HFF-Myc (cell line): ENCODE results near the gene PGLYRP4.

Experiments used
- DNase-seq: peaks from one replicate; pipeline ENCODE4 v3.0.0-alpha.2; 2011; ENCODE audit warnings: low read depth; ENCODE audit errors: extremely low read depth
- H3K4me3 ChIP-seq: replicated peaks from 2 replicates; pipeline ENCODE4 v1.5.1; 2011; ENCODE audit warnings: low read depth, mild to moderate bottlenecking, control low read depth, low read length
- CTCF ChIP-seq: IDR thresholded peaks from 2 replicates; pipeline ENCODE4 v1.5.1; 2012; ENCODE audit warnings: mild to moderate bottlenecking, low read depth, low read length, control low read depth; ENCODE audit errors: missing control alignments

Gene PGLYRP4

GRCh38 chr1:153313288-153313687 lies 35.4 kb downstream of the PGLYRP4 start:
- H3K4me3 ChIP-seq = no peak overlapping the region
- no peak for TF ChIP-seq CTCF
- no peak for DNase-seq

GRCh38 chr1:153312570-153313186 lies 36.0 kb downstream of the PGLYRP4 start, which contains the start of gene PGLYRP3:
PGLYRP3 (minus strand) TSS chr1:153312952; CDS start chr1:153310665, 2,287 bp downstream.
- no peak within 1 kb of the TSS for H3K4me3 ChIP-seq
- no peak for DNase-seq
- TF ChIP-seq CTCF = no peak

GRCh38 chr1:153310526-153310925 lies 38.1 kb downstream of the PGLYRP4 start:
- H3K4me3 ChIP-seq = no peak overlapping the region
- TF ChIP-seq CTCF = no peak
- no peak for DNase-seq

GRCh38 chr1:153309441-153309840 lies 39.2 kb downstream of the PGLYRP4 start:
- TF ChIP-seq CTCF = no peak
- no peak for DNase-seq
- H3K4me3 ChIP-seq = no peak overlapping the region

- TF ChIP-seq CTCF = no peak
- H3K4me3 ChIP-seq = no peak overlapping the region
- DNase-seq = no peak
Measured at GRCh38 chr1:153308540-153308939, 40.1 kb downstream of the PGLYRP4 start.

GRCh38 chr1:153307221-153307600 lies 41.4 kb downstream of the PGLYRP4 start:
- no peak for TF ChIP-seq CTCF
- H3K4me3 ChIP-seq = no peak overlapping the region
- DNase-seq = no peak
